ENCODE results near the gene DKC1. TPM values are rescaled to one million over a fixed set of nuclear protein-coding genes. Genes with fewer than 3 reads are reported as not detected.

DKC1 gene
- total RNA-seq, 2 experiments from 2014 or later: 51.7 to 58.6 TPM

- Mint-ChIP-seq H3K27ac (peak overlapping the region; percentile 95), H3K27me3 (no peaks in the 10 kb centered on the region), H3K4me3 (peak overlapping the region; percentile 91), H3K9me3 (no peaks in the 10 kb centered on the region), H3K4me1 (ENCODE audit: low read depth) (peaks cover 23% of the 10 kb centered on the region), H3K36me3 (ENCODE audit: low read depth) (peaks cover 28% of the 10 kb centered on the region)
- peak in 6 of 14 experiments; percentile 9 to 51 (median 42) for DNase-seq
- H3K27ac ChIP-seq (ENCODE audit: low read depth in 1 of 2, low read length in 2 of 2): peak overlapping the region; percentile 55 to 57
- no peaks in the 10 kb centered on the region for H3K27me3 ChIP-seq (ENCODE audit: control insufficient read depth in 1 of 2, insufficient read depth in 2 of 2, low read length in 2 of 2)
- H3K36me3 ChIP-seq (ENCODE audit: insufficient read depth, low read length): peaks cover 23% of the 10 kb centered on the region
- ChIA-PET CTCF (interaction anchor here (1.1 to 1.2 kb wide), 2 partner anchors 10 to 13 kb away, joined by 3 to 5 read pairs; no protein-coding TSS in a partner anchor), POLR2A (interaction anchor here (0.7 to 2.5 kb wide), 12 partner anchors 9 to 1098 kb away, joined by 3 to 58 read pairs (median 4); partner anchors contain the start of genes GAB3, MPP1 and RPL10)
- peaks cover 25% of the 10 kb centered on the region for H3K4me1 ChIP-seq (ENCODE audit: insufficient read depth, low read length)
- TF ChIP-seq CTCF (IDR thresholded peaks at IDR 0.05): no peak
- no peaks in the 10 kb centered on the region for H3K9me3 ChIP-seq (ENCODE audit: control insufficient read depth in 1 of 2, insufficient read depth in 1 of 2, low read length in 2 of 2)
- intact Hi-C loops (cut with DNase I, micrococcal nuclease): loop anchor here (1.0 to 2.0 kb wide), 3 partner anchors 43 to 79 kb away; partner anchors contain the start of gene MPP1 (in 1 of the 2)
- ATAC-seq (ENCODE audit: poor library complexity): peak; percentile 12
- H3K4me3 ChIP-seq (ENCODE audit: low read length): peak overlapping the region; percentile 80
Observed at GRCh38 chrX:154761977-154762536, 607 bp upstream of the DKC1 start.

DNA sequence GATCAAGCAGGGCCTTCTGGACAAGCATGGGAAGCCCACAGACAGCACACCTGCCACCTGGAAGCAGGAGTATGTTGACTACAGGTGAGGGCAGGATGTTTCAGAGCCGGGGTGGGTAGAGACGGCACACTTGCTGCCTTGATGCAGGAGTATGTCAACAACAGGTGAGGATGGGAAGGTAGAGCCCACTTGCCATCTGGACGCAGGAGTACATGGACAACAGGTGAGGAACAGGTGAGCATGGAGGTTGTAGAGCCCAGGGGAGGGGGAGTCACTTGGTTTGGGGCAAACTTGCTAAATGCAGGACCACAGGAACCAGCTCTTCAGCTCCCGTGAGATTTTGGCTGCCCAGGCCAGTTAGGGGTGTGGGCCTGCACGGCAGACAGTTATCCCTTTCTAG lies 12.0 kb downstream of the DKC1 start:
- Mint-ChIP-seq H3K9me3 (no peaks in the 10 kb centered on the region), H3K4me3 (no peak overlapping the region), H3K36me3 (ENCODE audit: low read depth) (peaks cover 68% of the 10 kb centered on the region), H3K27ac (peak overlapping the region; percentile 17), H3K4me1 (ENCODE audit: low read depth) (peaks cover 10% of the 10 kb centered on the region), H3K27me3 (no peaks in the 10 kb centered on the region)
- ATAC-seq (ENCODE audit: poor library complexity) (no peak), DNase-seq (no peak)
- intact Hi-C loops (cut with DNase I, micrococcal nuclease): no loop called here
- Histone ChIP-seq H3K27ac (ENCODE audit: low read depth in 1 of 2, low read length in 2 of 2) (no peak overlapping the region), H3K36me3 (ENCODE audit: insufficient read depth, low read length) (peaks cover 70% of the 10 kb centered on the region), H3K4me3 (ENCODE audit: low read length) (no peak overlapping the region), H3K27me3 (ENCODE audit: control insufficient read depth in 1 of 2, insufficient read depth in 2 of 2, low read length in 2 of 2) (no peaks in the 10 kb centered on the region), H3K9me3 (ENCODE audit: control insufficient read depth in 1 of 2, insufficient read depth in 1 of 2, low read length in 2 of 2) (no peaks in the 10 kb centered on the region), H3K4me1 (ENCODE audit: insufficient read depth, low read length) (peaks cover 9% of the 10 kb centered on the region)
- no peak for TF ChIP-seq CTCF (IDR thresholded peaks at IDR 0.05)
- ChIA-PET CTCF (no interaction called here), POLR2A (no interaction called here)

GRCh38 chrX:154775419-154776349 lies 13.0 kb downstream of the DKC1 start:
- peaks cover 60% of the 10 kb centered on the region for H3K36me3 ChIP-seq (ENCODE audit: insufficient read depth, low read length)
- peaks cover 9% of the 10 kb centered on the region for H3K4me1 ChIP-seq (ENCODE audit: insufficient read depth, low read length)
- no peaks in the 10 kb centered on the region for H3K9me3 Mint-ChIP-seq
- no peaks in the 10 kb centered on the region for H3K9me3 ChIP-seq (ENCODE audit: control insufficient read depth in 1 of 2, insufficient read depth in 1 of 2, low read length in 2 of 2)
- DNase-seq: no peak
- H3K27me3 ChIP-seq (ENCODE audit: control insufficient read depth in 1 of 2, insufficient read depth in 2 of 2, low read length in 2 of 2): no peaks in the 10 kb centered on the region
- no peaks in the 10 kb centered on the region for H3K27me3 Mint-ChIP-seq
- H3K4me3 ChIP-seq (ENCODE audit: low read length): no peak overlapping the region
- intact Hi-C loops (cut with DNase I, micrococcal nuclease): no loop called here
- ChIA-PET POLR2A (interaction anchor here (1.3 kb wide), 1 partner anchor 13 kb away, joined by 9 read pairs; the partner anchor contains the start of gene DKC1), CTCF (no interaction called here)
- H3K36me3 Mint-ChIP-seq (ENCODE audit: low read depth): peaks cover 61% of the 10 kb centered on the region
- peak; percentile 24 for ATAC-seq (ENCODE audit: poor library complexity)
- TF ChIP-seq CTCF (IDR thresholded peaks at IDR 0.05): no peak
- peak overlapping the region; percentile 30 for H3K27ac Mint-ChIP-seq
- no peak overlapping the region for H3K27ac ChIP-seq (ENCODE audit: low read depth in 1 of 2, low read length in 2 of 2)
- H3K4me1 Mint-ChIP-seq (ENCODE audit: low read depth): peaks cover 10% of the 10 kb centered on the region
- H3K4me3 Mint-ChIP-seq: no peak overlapping the region
